Spleen (tissue), 11 donors: Measurements from ENCODE around the gene ZW10. TPM values are rescaled to one million over a fixed set of nuclear protein-coding genes. Genes with fewer than 3 reads are reported as not detected.
"Not testable (repeated sequence)": the region's sequence is repeated elsewhere in the genome, so short reads cannot be mapped to it uniquely, and the experiment has no call there.

ENCODE experiments used
- DNase-seq: peaks from one replicate; pipeline ENCODE4 v3.0.0-alpha.2; 2020
- H3K27ac ChIP-seq, 8 donors: fragments of 200-600 bp; sonication (generic) in 7 of 8; 1 replicate in 4 of 8; 2 replicates in 4 of 8; pipeline versions ENCODE4 v1.5.0 to v1.8.0; 2016 to 2021; ENCODE audit warnings: inconsistent platforms in 4 of 8, mild to moderate bottlenecking in 4 of 8, moderate library complexity in 1 of 8
- H3K27me3 ChIP-seq, 7 donors: fragments of 200-600 bp; sonication (generic) in 6 of 7; replicated peaks in 1 of 7; 1 replicate in 4 of 7; 2 replicates in 3 of 7; pipeline versions ENCODE4 v1.5.0 to v1.8.0; 2016 to 2021; ENCODE audit warnings: inconsistent platforms in 3 of 7, mild to moderate bottlenecking in 1 of 7
- H3K36me3 ChIP-seq, 6 donors: fragments of 200-600 bp; sonication (generic) in 5 of 6; 1 replicate in 4 of 6; 2 replicates in 2 of 6; pipeline versions ENCODE4 v1.5.0 to v1.8.0; 2016 to 2021; ENCODE audit warnings: inconsistent platforms in 2 of 6
- H3K4me1 ChIP-seq, 6 donors: fragments of 200-600 bp; sonication (generic) in 5 of 6; 1 replicate in 3 of 6; 2 replicates in 3 of 6; pipeline versions ENCODE4 v1.5.0 to v1.8.0; 2016 to 2021; ENCODE audit warnings: inconsistent platforms in 3 of 6
- H3K4me3 ChIP-seq, 8 donors: fragments of 200-600 bp; sonication (generic) in 7 of 8; 1 replicate in 4 of 8; 2 replicates in 4 of 8; pipeline versions ENCODE4 v1.5.0 to v1.8.0; 2016 to 2021; ENCODE audit warnings: inconsistent platforms in 4 of 8, mild to moderate bottlenecking in 4 of 8, moderate library complexity in 2 of 8
- H3K9me3 ChIP-seq, 8 donors: fragments of 200-600 bp; sonication (generic) in 7 of 8; 1 replicate in 4 of 8; 2 replicates in 4 of 8; pipeline versions ENCODE4 v1.5.0 to v1.8.0; 2016 to 2021; ENCODE audit warnings: inconsistent platforms in 4 of 8
- CTCF ChIP-seq, 11 experiments: fragments of 200-600 bp in 7 of 11; fragments of 450-650 bp in 4 of 11; sonication (generic) in 4 of 11; IDR thresholded peaks in 8 of 11; conservative IDR thresholded peaks in 3 of 11; 1 replicate in 7 of 11; 2 replicates in 4 of 11; pipeline versions ENCODE4 v1.4.0 to v1.8.0; 2016 to 2021; ENCODE audit warnings: antibody characterized with exemption in 11 of 11, inconsistent platforms in 4 of 11, mild to moderate bottlenecking in 1 of 11
- POLR2A ChIP-seq, 3 donors: fragments of 450-650 bp; IDR thresholded peaks; one replicate each; pipeline ENCODE4 v1.5.1; 2017; ENCODE audit warnings: antibody characterized with exemption in 3 of 3, mild to moderate bottlenecking in 1 of 3
- POLR2AphosphoS5 ChIP-seq, 3 donors: sonication (generic); formaldehyde crosslinking; IDR thresholded peaks; one replicate each; pipeline ENCODE4 v1.5.1; 2017; ENCODE audit warnings: antibody characterized with exemption in 3 of 3
- WGBS, 5 donors: extraction: QIAGEN DNeasy Blood & Tissue Kit in 3 of 5; methylation state at CpG; one replicate each; pipeline versions ENCODE4 v1.1.5 to v1.1.7; 2013 to 2018; 5-methylcytosine and 5-hydroxymethylcytosine counted together
- intact Hi-C: fragments of 100-400 bp; cut with DNase I; formaldehyde crosslinking; loops from one replicate; pipeline ENCODE4 v1.15.0; 2023; ENCODE audit warnings: low total_unique reads
- polyA plus RNA-seq, 3 donors: library from polyadenylated mRNA; stranded (reverse); fragments of 200-250 nt; gene quantifications; one replicate each; pipeline ENCODE4 v1.2.1, GENCODE V29; 2013
- total RNA-seq, 7 donors: library from RNA; depleted of rRNA in 3 of 7; stranded (reverse); fragments of >200 nt in 3 of 7; fragmentation: NEBNext Ultra II Directional in 4 of 7; extraction: Animal tissue kit (Norgen Biotek cat#: 25700) in 4 of 7; gene quantifications; one replicate each; pipeline versions ENCODE4 v1.1.0 to v1.2.1, GENCODE V29; 2016 to 2021
- donor health status: healthy with polysubstance abuse.
- donor health status: DM: no; HTN: no; CAD: no; lungs with moderate emphysema.
- donor health status: DM: no; HTN: no; CAD: no.
- donor health status: Bipolar disorder and iron deficiency.
- donor health status: healthy.
- donor health status: DM: no; HTN: no; CAD: no.
- donor health status: DM: yes; HTN: yes; CAD: no.

Gene ZW10
- total and polyA plus RNA-seq, 10 donors = 3.2 to 15.7 (median 10.9) TPM

GRCh38 chr11:113802621-113803020, 29.1 kb upstream of the ZW10 start:
- Histone ChIP-seq H3K36me3 (peaks cover 0 to 99% (median 75%) of the 10 kb centered on the region in 6 donors), H3K9me3 (no peaks in the 10 kb centered on the region), H3K4me3 (no peak overlapping the region), H3K27me3 (no peaks in the 10 kb centered on the region), H3K4me1 (no peaks in the 10 kb centered on the region), H3K27ac (no peak overlapping the region)
- TF ChIP-seq CTCF (IDR thresholded peaks at IDR 0.05 in 8 of 11, conservative IDR thresholded peaks at IDR 0.05 in 3 of 11) (no peak), POLR2A (IDR thresholded peaks at IDR 0.05) (no peak), POLR2AphosphoS5 (IDR thresholded peaks at IDR 0.05) (no peak)
- intact Hi-C loops = no loop called here
- DNase-seq = no peak

- no peaks in the 10 kb centered on the region for H3K4me1 ChIP-seq
- H3K27me3 ChIP-seq = no peaks in the 10 kb centered on the region
- TF ChIP-seq POLR2A (IDR thresholded peaks at IDR 0.05) (no peak), CTCF (IDR thresholded peaks at IDR 0.05 in 8 of 11, conservative IDR thresholded peaks at IDR 0.05 in 3 of 11) (peak in 8 of 11 experiments; percentile 39 to 66 (median 60))
- no peak for DNase-seq
- no peak overlapping the region for H3K4me3 ChIP-seq
- WGBS, 5 donors = 64 to 74% (median 68%) methylated on average over 3 of the region's 3 CpGs
- no peak overlapping the region for H3K27ac ChIP-seq
- peaks cover 0 to 45% (median 31%) of the 10 kb centered on the region in 6 donors for H3K36me3 ChIP-seq
- intact Hi-C loops = loop anchor here (10.0 kb wide), 1 partner anchor 492 kb away; no protein-coding TSS in a partner anchor
- no peaks in the 10 kb centered on the region for H3K9me3 ChIP-seq
These were observed 23.3 kb upstream of the ZW10 start for GRCh38 chr11:113796663-113797259.

GRCh38 chr11:113789675-113790320, 16.3 kb upstream of the ZW10 start:
- intact Hi-C loops = loop anchor here (10.0 kb wide), 1 partner anchor 485 kb away; no protein-coding TSS in a partner anchor
- Histone ChIP-seq H3K36me3 (no peaks in the 10 kb centered on the region), H3K4me3 (no peak overlapping the region), H3K9me3 (no peaks in the 10 kb centered on the region), H3K4me1 (no peaks in the 10 kb centered on the region), H3K27me3 (peaks cover 0 to 27% (median 0%) of the 10 kb centered on the region in 7 donors), H3K27ac (no peak overlapping the region)
- DNase-seq = no peak
- TF ChIP-seq POLR2A (IDR thresholded peaks at IDR 0.05) (no peak), CTCF (IDR thresholded peaks at IDR 0.05 in 8 of 11, conservative IDR thresholded peaks at IDR 0.05 in 3 of 11) (no peak), POLR2AphosphoS5 (IDR thresholded peaks at IDR 0.05) (no peak)
- WGBS, 5 donors = 86 to 94% (median 90%) methylated on average over 34 to 35 of the region's 35 CpGs

- H3K36me3 ChIP-seq, H3K27ac ChIP-seq, H3K4me3 ChIP-seq, intact Hi-C loops, DNase-seq, H3K9me3 ChIP-seq, H3K4me1 ChIP-seq: not testable (repeated sequence)
- WGBS, 5 donors = 84 to 91% (median 88%) methylated on average over 22 of the region's 22 CpGs
- H3K27me3 ChIP-seq = peaks cover 0 to 27% (median 0%) of the 10 kb centered on the region in 7 donors
These were observed 15.5 kb upstream of the ZW10 start for GRCh38 chr11:113789016-113789415.
